C4-2B (cell line): ENCODE results near the gene RFC2.

Source experiments
- ZFX ChIP-seq: fragments of 450-650 bp; IDR thresholded peaks from 2 replicates; pipeline ENCODE4 v1.6.1; 2017
- TF ChIP-seq, protein P1 (sequence below): fragments of 450-650 bp; conservative IDR thresholded peaks from 2 replicates; pipeline ENCODE4 v1.5.1; 2017; ENCODE audit warnings: mild to moderate bottlenecking

DNA sequence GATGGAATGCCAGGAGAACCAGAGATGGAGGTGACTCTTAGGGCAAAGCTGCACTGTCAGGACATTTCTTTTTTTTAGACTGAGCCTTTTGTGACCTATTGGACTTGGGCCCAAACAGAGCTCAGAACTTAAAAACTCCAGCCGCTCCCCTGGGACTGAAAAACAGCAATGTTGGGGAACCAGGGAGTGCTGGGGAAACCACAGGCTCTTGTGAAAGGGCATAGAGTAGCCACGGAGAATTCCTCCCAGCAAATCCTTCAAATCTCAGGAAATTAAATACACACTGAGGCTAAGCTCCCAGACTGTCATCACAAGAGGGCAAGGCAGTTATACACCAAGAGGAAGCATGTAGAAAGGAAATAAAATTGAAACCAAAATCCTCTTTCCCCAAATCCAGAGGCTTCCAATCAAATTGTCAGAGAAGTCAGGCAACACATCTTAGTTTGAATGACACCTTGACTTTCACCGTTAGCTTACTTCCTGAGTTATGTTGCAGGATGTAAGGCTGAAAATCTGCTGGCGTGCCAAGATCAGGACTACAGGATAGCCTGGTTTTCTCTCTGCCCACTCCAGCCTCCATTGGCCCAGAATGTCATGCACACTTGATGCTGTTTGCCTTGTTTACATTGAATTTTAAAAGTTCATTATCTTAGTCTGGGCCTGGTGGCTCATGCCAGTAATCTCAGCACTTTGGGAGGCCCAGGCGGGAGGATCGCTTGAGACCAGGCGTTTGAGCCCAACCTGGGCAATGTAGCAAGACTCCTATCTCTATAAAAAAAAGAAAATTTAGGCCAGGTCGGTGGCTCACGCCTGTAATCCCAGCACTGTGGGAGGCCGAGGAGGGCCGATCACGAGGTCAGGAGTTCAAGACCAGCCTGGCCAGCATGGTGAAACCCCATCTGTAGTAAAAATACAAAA, 2.6 kb upstream of the RFC2 start:
- TF ChIP-seq, protein P1, sequence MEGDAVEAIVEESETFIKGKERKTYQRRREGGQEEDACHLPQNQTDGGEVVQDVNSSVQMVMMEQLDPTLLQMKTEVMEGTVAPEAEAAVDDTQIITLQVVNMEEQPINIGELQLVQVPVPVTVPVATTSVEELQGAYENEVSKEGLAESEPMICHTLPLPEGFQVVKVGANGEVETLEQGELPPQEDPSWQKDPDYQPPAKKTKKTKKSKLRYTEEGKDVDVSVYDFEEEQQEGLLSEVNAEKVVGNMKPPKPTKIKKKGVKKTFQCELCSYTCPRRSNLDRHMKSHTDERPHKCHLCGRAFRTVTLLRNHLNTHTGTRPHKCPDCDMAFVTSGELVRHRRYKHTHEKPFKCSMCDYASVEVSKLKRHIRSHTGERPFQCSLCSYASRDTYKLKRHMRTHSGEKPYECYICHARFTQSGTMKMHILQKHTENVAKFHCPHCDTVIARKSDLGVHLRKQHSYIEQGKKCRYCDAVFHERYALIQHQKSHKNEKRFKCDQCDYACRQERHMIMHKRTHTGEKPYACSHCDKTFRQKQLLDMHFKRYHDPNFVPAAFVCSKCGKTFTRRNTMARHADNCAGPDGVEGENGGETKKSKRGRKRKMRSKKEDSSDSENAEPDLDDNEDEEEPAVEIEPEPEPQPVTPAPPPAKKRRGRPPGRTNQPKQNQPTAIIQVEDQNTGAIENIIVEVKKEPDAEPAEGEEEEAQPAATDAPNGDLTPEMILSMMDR, result no peak
- no peak for TF ChIP-seq ZFX
